AG09309 (cell line): ENCODE data around the gene EIF3F.
A peak's percentile ranks its signal among the peaks of the same experiment; 100 is the strongest.
"Not testable (repeated sequence)": the region's sequence is repeated elsewhere in the genome, so short reads cannot be mapped to it uniquely, and the experiment has no call there.

Experiments
- DNase-seq: peaks from one replicate; pipeline ENCODE4 v3.0.0-alpha.2; 2010; ENCODE audit warnings: low read depth
- H3K4me3 ChIP-seq: 2 replicates; pipeline ENCODE4 v1.5.1; 2011; ENCODE audit warnings: mild to moderate bottlenecking, low read depth, low read length, moderate library complexity; ENCODE audit not compliant: control insufficient read depth
- CTCF ChIP-seq: IDR thresholded peaks from 2 replicates; pipeline ENCODE4 v1.5.1; 2011; ENCODE audit warnings: mild to moderate bottlenecking, low read depth, low read length, inconsistent platforms; ENCODE audit not compliant: insufficient read depth, control insufficient read depth; ENCODE audit errors: missing control alignments

Gene EIF3F

GRCh38 chr11:7982582-7983119 lies 4.5 kb upstream of the EIF3F start:
- no peak for DNase-seq
- no peak for TF ChIP-seq CTCF
- H3K4me3 ChIP-seq, result no peak overlapping the region

GRCh38 chr11:7983832-7984590 lies 3.1 kb upstream of the EIF3F start:
- H3K4me3 ChIP-seq, result no peak overlapping the region
- DNase-seq, result no peak
- TF ChIP-seq CTCF, result no peak

- H3K4me3 ChIP-seq, result peak overlapping the region; percentile 63
- not testable (repeated sequence) for DNase-seq
Measured at GRCh38 chr11:7987560-7987883, 385 bp downstream of the EIF3F start.

DNA sequence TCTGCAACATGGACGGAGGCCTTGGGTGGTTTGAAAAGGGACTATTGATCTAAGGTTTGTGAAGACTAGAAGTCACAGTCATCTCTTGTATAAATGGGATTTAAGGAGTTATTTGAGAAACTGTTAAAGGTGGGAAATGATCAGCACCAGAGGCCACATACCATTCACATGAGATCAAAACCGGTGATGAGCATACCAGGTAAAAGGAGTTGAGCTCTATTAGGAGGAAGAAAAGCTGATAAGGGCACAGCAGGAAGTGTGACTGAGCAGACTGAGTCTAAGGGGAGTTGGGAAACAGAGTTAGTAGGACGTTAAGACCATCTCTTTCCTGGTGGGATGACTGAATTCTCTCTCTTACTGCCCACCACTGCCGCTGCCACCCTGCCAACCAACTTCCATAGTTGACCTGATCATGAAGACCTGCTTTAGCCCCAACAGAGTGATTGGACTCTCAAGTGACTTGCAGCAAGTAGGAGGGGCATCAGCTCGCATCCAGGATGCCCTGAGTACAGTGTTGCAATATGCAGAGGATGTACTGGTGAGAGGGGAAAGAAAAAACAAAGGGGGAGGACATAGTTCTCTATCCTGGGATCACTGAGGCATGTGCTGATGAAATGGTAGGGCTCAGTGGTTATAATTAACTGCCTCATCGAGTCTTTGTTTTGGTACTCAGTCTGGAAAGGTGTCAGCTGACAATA lies 7.6 kb downstream of the EIF3F start:
- no peak overlapping the region for H3K4me3 ChIP-seq
- DNase-seq, result no peak
- no peak for TF ChIP-seq CTCF

DNA sequence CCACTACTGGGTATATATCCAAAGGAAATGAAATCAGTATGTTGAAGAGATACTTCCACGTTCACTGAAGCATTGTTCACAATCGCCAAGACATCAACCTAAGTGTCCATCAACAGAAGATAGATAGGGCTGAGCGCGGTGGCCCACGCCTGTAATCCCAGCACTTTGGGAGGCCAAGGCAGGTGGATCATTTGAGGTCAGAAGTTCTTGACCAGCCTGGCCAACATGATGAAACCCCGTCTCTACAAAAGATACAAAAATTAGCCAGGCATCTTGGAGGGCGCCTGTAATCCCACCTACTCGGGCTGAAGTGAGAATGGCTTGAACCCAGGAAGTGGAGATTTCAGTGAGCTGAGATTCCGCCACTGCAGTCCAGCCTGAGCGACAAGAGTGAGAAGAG lies 12.7 kb downstream of the EIF3F start:
- TF ChIP-seq CTCF, result no peak
- DNase-seq, result no peak
- H3K4me3 ChIP-seq, result no peak overlapping the region

GRCh38 chr11:8000390-8000789 lies 13.3 kb downstream of the EIF3F start:
- no peak overlapping the region for H3K4me3 ChIP-seq
- TF ChIP-seq CTCF, result no peak

DNA sequence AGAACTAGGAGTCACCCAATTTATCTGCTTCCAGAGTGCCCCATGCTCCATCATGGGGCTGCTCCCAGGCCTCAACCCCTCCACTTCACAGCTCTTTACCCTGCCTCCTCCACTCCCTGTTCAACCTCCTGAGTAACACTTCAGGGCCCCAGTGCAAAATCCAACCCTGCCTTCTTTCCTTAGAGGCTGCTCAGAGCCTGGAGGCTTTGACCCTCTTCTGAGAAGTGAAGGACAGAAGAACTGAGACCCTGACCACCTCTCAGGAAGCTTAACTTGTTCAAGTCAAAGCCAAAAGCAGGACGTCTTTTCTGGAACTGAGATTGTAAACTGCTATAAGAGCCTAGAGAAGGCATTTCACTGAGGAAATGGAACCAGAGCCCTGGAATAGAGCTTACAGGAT lies 15.5 kb downstream of the EIF3F start:
- no peak overlapping the region for H3K4me3 ChIP-seq
- DNase-seq, result no peak
- TF ChIP-seq CTCF, result no peak

More at GRCh38 chr11:8000390-8000789, 13.3 kb downstream of the EIF3F start:
- no peak for DNase-seq
